Lower lobe of right lung (tissue), 2 donors: ENCODE data around the gene MACIR. TPM values are rescaled to one million over a fixed set of nuclear protein-coding genes. Genes with fewer than 3 reads are reported as not detected.

Experiments
- ATAC-seq, 2 donors: fragments of 200-7000 bp; cut with Tn5 transposase; one replicate each; pipeline ENCODE4 v1.9.1; 2020 to 2022; ENCODE audit warnings: mild to moderate bottlenecking in 2 of 2, moderate library complexity in 2 of 2
- DNase-seq: peaks from one replicate; pipeline ENCODE4 v3.0.0-alpha.2; 2020
- H3K27ac ChIP-seq: fragments of 200-600 bp; one replicate; pipeline ENCODE4 v1.8.0; 2022
- H3K27me3 ChIP-seq: fragments of 200-600 bp; one replicate; pipeline ENCODE4 v1.8.0; 2022; ENCODE audit warnings: low read depth
- H3K36me3 ChIP-seq: fragments of 200-600 bp; one replicate; pipeline ENCODE4 v1.8.0; 2022; ENCODE audit warnings: mild to moderate bottlenecking
- H3K4me1 ChIP-seq: fragments of 200-600 bp; one replicate; pipeline ENCODE4 v1.8.0; 2022
- H3K4me3 ChIP-seq: fragments of 200-600 bp; one replicate; pipeline ENCODE4 v1.8.0; 2022; ENCODE audit warnings: mild to moderate bottlenecking
- H3K9me3 ChIP-seq: fragments of 200-600 bp; one replicate; pipeline ENCODE4 v1.8.0; 2022
- CTCF ChIP-seq: fragments of 200-600 bp; IDR thresholded peaks from one replicate; pipeline ENCODE4 v1.8.0; 2022; ENCODE audit warnings: antibody characterized with exemption, mild to moderate bottlenecking
- intact Hi-C: fragments of 100-400 bp; cut with DNase I; formaldehyde crosslinking; loops from one replicate; pipeline ENCODE4 v1.11.0; 2022
- total RNA-seq: library from RNA; stranded (reverse); fragmentation: NEBNext Ultra II Directional; extraction: Animal tissue kit (Norgen Biotek cat#: 25700); gene quantifications from one replicate; pipeline ENCODE4 v1.2.1, GENCODE V29; 2021
- donor health status: DM: no; HTN: yes; CAD: no; lungs with severe emphysema.

The MACIR gene
- total RNA-seq, 1 donor from 2014 or later, result 4.9 TPM

DNA sequence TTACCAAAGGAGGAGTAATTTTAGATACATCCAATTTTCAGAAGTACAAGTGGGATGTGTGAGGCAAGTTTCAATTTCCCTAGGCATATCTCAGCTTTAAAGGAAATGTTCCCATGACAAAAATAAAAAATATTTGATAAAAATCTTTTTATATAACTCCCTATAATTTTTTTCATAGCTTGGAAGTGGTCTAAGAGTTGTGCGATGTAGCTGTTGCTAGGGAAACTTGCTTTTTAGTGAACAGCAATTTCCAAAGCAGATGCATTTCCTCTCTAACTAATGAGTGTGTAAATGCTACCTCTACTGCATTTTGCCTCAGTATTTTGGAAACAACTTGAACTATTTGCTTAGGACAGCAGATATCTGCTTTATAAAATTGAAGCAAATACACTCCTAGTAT is 39.6 kb downstream of the MACIR start:
- no peaks in the 10 kb centered on the region for H3K9me3 ChIP-seq
- H3K27ac ChIP-seq, result no peak overlapping the region
- H3K4me3 ChIP-seq, result no peak overlapping the region
- no peak for TF ChIP-seq CTCF
- no peaks in the 10 kb centered on the region for H3K27me3 ChIP-seq
- H3K4me1 ChIP-seq, result no peaks in the 10 kb centered on the region
- DNase-seq (no peak), ATAC-seq (no peak)
- intact Hi-C loops, result no loop called here
- no peaks in the 10 kb centered on the region for H3K36me3 ChIP-seq

DNA sequence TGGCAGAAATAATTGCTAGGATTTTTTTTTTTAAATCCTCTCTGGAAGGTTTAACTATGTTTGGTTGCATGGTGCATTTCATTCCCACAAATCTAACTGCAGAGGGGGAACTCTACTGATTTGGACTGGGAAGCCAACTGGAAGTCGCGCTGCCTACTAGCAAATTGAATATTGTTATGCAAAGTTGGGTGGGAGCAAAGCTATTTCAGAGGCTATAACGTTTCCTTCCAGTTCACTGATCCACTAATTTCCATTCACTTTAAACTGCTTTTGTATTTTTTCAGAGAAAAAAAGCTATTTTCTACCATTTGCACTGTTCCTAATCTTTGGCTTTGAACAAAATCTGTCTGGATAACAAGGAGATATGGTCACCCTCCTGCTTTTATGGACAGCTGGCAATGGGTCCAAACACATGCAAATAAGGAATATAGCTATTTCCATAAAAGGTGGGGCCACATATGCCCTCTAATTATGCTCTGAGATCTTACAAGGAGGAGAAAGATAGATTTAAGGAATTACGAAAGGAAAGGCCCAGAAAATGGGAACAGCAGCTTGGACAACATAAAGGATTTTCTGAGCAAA is 40.1 kb downstream of the MACIR start:
- Histone ChIP-seq H3K4me1 (no peaks in the 10 kb centered on the region), H3K27ac (no peak overlapping the region), H3K9me3 (no peaks in the 10 kb centered on the region), H3K4me3 (no peak overlapping the region), H3K27me3 (no peaks in the 10 kb centered on the region), H3K36me3 (no peaks in the 10 kb centered on the region)
- ATAC-seq (no peak), DNase-seq (no peak)
- TF ChIP-seq CTCF, result no peak
- intact Hi-C loops, result no loop called here

- ATAC-seq, result no peak
- Histone ChIP-seq H3K9me3 (no peaks in the 10 kb centered on the region), H3K4me1 (no peaks in the 10 kb centered on the region), H3K4me3 (no peak overlapping the region), H3K27ac (no peak overlapping the region), H3K27me3 (no peaks in the 10 kb centered on the region), H3K36me3 (no peaks in the 10 kb centered on the region)
- no peak for TF ChIP-seq CTCF
- intact Hi-C loops, result no loop called here
- DNase-seq, result no peak
Measured at GRCh38 chr5:103305809-103306208, 47.2 kb downstream of the MACIR start.

- ATAC-seq (no peak), DNase-seq (no peak)
- no peaks in the 10 kb centered on the region for H3K36me3 ChIP-seq
- no peak overlapping the region for H3K4me3 ChIP-seq
- H3K27ac ChIP-seq, result no peak overlapping the region
- H3K4me1 ChIP-seq, result no peaks in the 10 kb centered on the region
- intact Hi-C loops, result no loop called here
- no peaks in the 10 kb centered on the region for H3K27me3 ChIP-seq
- no peak for TF ChIP-seq CTCF
- H3K9me3 ChIP-seq, result no peaks in the 10 kb centered on the region
Measured at GRCh38 chr5:103307470-103307869, 48.9 kb downstream of the MACIR start.

DNA sequence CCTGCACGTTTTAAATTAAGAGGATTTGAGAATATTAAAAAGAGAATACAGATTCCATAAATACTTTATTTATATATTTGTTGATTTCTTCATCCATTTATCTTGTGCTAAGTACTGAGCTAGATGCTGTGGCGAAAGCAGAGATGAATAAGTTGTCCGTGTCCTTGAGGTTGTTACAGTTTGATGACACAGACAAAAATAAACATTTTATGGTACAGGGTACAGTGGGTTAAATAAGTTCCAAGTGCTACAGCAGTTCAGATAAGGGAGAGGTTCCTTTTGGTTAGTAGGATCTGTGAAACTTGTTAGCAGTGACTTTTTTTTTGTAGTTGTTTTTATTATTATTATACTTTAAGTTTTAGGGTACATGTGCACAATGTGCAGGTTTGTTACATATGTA is 50.2 kb downstream of the MACIR start:
- Histone ChIP-seq H3K27ac (no peak overlapping the region), H3K4me3 (no peak overlapping the region), H3K36me3 (no peaks in the 10 kb centered on the region), H3K27me3 (no peaks in the 10 kb centered on the region), H3K9me3 (no peaks in the 10 kb centered on the region), H3K4me1 (no peaks in the 10 kb centered on the region)
- intact Hi-C loops, result no loop called here
- no peak for DNase-seq
- TF ChIP-seq CTCF, result no peak
- ATAC-seq, result no peak

GRCh38 chr5:103313056-103313455 is 54.5 kb downstream of the MACIR start:
- H3K36me3 ChIP-seq, result no peaks in the 10 kb centered on the region
- intact Hi-C loops, result no loop called here
- ATAC-seq (no peak), DNase-seq (no peak)
- H3K4me3 ChIP-seq, result no peak overlapping the region
- no peaks in the 10 kb centered on the region for H3K9me3 ChIP-seq
- H3K4me1 ChIP-seq, result no peaks in the 10 kb centered on the region
- H3K27me3 ChIP-seq, result no peaks in the 10 kb centered on the region
- TF ChIP-seq CTCF, result no peak
- no peak overlapping the region for H3K27ac ChIP-seq
